ENCODE data around the gene TP53BP1.

TP53BP1 gene

GRCh38 chr15:43488790-43489189 is 4.2 kb downstream of the TP53BP1 start:
- in situ Hi-C loops (cut with MboI; ENCODE audit: low sequenced_read_pairs), result no loop called here

DNA sequence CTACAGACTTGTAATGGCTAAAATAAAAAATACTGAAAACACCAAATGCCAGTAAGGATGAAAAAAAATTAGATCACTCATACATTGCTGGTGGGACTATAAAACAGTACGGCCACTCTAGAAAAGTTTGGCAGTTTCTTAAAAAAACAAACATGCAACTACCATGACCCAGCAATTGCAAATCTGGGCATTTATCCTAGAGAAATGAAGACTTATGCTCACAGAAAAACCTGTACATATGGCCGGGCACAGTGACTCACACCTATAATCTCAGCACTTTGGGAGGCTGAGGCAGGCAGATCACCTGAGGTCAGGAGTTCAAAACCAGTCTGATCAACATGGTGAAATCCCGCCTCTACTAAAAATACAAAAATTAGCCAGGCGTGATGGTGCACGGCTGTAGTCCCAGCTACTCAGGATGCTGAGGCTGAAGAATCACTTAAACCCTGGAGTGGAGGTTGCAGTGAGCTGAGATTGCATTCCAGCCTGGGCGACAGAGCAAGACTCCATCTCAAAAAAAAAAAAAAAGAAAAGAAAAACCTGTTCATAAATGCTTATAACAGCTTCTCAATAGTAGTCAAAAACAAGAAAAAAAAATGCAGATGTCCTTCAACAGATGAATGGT is 5.6 kb downstream of the TP53BP1 start:
- in situ Hi-C loops (cut with MboI; ENCODE audit: low sequenced_read_pairs), result no loop called here

GRCh38 chr15:43484455-43484854 is 8.5 kb downstream of the TP53BP1 start:
- in situ Hi-C loops (cut with MboI; ENCODE audit: low sequenced_read_pairs), result no loop called here

DNA sequence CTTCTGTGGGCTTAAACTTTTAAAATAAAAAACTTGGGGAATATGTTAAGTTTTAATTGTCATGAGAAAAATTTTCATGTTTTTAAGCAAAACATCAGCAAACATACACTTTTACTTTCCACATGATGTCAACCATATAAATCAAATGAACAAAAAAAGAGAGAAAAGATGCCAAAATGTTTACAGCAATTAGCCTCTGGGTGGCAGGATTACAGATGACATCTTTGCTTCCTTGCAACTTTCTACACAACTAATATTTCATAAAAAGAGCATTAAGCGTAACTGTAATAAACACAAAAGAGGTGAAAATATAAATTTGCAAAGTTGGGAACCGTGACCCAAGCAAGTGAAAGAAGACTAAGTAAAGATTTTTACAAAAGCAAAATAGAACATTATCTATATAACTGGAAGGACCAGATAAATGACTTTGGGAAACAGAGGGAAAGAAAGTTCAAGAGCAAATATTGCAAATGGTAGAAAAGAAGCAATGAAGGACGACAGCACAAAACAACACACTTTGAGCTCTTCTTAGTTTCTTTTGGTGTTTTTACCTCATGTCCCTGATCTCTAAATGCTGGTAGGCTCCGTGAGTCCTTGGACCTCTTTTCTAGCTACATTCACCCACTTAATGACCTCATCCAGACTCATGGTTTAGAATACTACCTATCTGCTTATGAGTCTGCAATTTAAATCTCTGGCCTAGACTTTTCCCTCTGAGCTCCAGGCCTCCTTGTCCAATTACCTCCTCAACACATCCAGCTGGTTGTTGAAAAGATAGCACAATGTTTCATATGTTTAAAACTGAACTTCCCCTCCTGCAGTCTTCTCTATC is 9.4 kb downstream of the TP53BP1 start:
- in situ Hi-C loops (cut with MboI; ENCODE audit: low sequenced_read_pairs), result no loop called here

DNA sequence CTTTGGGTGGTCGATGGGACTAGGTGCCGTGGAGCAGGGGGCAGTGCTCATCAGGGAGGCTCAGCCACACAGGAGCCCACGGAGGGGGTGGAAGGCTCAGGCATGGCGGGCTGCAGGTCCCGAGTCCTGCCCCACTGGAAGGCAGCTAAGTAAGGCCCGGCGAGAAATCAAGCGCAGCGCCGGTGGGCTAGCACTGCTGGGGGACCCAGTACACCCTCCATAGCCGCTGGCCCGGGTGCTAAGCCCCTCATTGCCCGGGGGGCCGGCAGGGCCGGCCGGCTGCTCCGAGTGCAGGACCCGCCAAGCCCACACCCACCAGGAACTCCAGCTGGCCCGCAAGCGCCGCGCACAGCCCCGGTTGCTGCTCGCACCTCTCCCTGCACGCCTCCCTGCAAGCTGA is 19.1 kb downstream of the TP53BP1 start:
- in situ Hi-C loops (cut with MboI; ENCODE audit: low sequenced_read_pairs), result no loop called here

DNA sequence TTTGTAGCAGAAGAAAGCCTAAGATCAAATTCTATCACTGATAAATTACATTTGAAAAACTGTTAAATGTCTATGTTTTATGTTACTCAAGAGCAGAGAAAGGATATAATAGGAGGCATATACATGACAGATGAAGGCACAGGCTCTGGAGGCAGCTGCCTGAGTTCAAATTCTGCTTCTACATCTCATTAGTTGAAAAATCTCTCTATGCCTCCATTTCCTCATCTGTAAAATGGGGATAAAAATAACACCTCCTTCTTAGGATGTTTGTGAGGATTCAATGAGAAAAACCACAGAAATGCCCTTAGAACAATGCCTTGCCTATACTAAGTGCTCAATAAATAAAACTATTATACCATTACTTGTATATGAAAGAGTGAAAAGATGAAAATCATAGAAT is 21.0 kb downstream of the TP53BP1 start:
- in situ Hi-C loops (cut with MboI; ENCODE audit: low sequenced_read_pairs), result no loop called here

DNA sequence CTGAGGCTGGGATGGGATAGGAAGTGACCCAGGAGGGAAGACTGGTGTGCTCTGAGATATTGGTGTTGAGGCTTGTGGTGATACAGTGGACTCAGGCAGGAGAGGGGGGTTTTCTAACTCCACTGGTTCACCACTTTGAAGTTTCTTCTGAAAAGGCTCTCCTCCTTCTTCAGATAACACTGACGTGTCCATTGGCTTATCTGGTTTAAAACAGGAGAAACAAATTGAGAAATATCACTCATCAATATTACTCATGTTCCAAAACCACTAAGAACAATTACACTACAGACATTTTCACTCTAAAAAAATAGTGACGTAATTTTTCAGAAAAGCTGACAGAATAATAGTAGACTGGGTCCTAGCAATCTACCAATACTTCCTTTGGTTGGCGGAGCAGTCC is 23.1 kb downstream of the TP53BP1 start:
- in situ Hi-C loops (cut with MboI; ENCODE audit: low sequenced_read_pairs), result no loop called here

DNA sequence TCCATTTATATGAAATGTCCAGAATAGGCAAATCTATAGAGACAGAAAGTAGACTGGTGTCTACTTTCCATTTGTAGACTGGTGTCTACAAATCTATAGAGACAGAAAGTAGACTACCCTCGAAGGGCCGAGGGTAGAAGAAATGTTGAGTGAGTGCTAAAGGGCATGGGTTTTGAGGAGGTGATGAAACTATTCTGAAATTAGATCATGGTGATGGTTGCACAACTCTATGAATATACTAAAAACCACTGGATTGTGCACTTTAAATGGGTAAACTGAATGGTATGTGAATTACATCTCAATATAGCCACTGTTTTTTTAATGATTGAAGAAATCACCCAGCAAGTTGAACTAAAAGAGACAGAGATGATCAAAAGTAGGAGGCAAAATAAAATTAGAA is 27.9 kb downstream of the TP53BP1 start:
- in situ Hi-C loops (cut with MboI; ENCODE audit: low sequenced_read_pairs), result no loop called here

- in situ Hi-C loops (cut with MboI; ENCODE audit: low sequenced_read_pairs), result no loop called here
Measured at GRCh38 chr15:43463998-43464397, 29.0 kb downstream of the TP53BP1 start.

GRCh38 chr15:43463507-43463906 is 29.4 kb downstream of the TP53BP1 start:
- in situ Hi-C loops (cut with MboI; ENCODE audit: low sequenced_read_pairs), result no loop called here

- in situ Hi-C loops (cut with MboI; ENCODE audit: low sequenced_read_pairs), result no loop called here
Measured at GRCh38 chr15:43449981-43450380, 43.0 kb downstream of the TP53BP1 start.

GRCh38 chr15:43446344-43446743 is 46.6 kb downstream of the TP53BP1 start:
- in situ Hi-C loops (cut with MboI; ENCODE audit: low sequenced_read_pairs), result no loop called here

GRCh38 chr15:43441316-43441715 is 51.6 kb downstream of the TP53BP1 start:
- in situ Hi-C loops (cut with MboI; ENCODE audit: low sequenced_read_pairs), result no loop called here

DNA sequence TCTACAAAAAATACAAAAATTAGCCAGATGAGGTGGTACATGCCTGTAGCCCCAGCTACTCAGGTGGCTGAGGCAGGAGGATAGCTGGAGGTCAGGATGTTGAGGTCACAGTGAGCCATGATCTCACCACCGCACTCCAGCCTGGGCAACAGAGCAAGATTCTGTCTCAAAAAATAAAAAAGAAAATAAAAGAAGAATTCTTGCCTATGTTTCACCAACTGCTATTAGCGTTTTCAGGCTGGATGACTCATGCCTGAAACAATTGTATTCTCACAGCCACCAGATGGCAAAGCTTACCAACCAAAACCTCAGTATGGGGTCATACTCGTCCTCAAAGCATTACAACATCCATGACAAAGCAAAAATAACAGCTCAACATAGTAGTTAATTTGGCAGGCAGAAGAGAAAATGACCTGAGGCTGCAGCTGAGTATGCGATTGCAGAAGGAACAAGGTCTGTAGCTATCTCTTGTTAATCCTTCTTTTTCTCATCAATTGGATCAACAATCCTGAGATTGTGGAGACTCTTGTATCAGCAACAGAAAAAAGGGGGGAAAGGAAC is 52.2 kb downstream of the TP53BP1 start:
- in situ Hi-C loops (cut with MboI; ENCODE audit: low sequenced_read_pairs), result no loop called here

- in situ Hi-C loops (cut with MboI; ENCODE audit: low sequenced_read_pairs), result loop anchor here (10.0 kb wide), 1 partner anchor 54 kb away; no protein-coding TSS in a partner anchor
Measured at GRCh38 chr15:43439268-43439667, 53.7 kb downstream of the TP53BP1 start.

DNA sequence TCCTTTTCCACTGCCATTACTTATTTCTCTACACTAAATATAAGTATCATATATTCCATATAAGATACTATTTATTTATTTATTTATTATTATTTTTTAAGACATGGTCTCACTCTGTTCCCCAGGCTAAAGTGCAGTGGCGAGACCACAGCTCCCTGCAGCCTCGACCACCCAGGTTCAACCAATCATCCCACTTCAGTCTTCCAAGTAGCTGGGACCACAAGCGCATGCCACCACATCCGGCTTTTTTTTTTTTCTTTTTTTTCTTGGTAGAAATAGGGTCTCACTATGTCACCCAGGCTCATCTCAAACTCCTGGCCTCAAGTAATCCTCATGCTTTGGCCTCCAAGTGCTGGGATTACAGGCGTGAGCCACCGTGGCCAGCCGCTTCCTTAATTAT is 56.6 kb downstream of the TP53BP1 start:
- in situ Hi-C loops (cut with MboI; ENCODE audit: low sequenced_read_pairs), result loop anchor here (10.0 kb wide), 1 partner anchor 52 kb away; no protein-coding TSS in a partner anchor

- in situ Hi-C loops (cut with MboI; ENCODE audit: low sequenced_read_pairs), result loop anchor here (10.0 kb wide), 1 partner anchor 50 kb away; no protein-coding TSS in a partner anchor
Measured at GRCh38 chr15:43434446-43434845, 58.5 kb downstream of the TP53BP1 start.

DNA sequence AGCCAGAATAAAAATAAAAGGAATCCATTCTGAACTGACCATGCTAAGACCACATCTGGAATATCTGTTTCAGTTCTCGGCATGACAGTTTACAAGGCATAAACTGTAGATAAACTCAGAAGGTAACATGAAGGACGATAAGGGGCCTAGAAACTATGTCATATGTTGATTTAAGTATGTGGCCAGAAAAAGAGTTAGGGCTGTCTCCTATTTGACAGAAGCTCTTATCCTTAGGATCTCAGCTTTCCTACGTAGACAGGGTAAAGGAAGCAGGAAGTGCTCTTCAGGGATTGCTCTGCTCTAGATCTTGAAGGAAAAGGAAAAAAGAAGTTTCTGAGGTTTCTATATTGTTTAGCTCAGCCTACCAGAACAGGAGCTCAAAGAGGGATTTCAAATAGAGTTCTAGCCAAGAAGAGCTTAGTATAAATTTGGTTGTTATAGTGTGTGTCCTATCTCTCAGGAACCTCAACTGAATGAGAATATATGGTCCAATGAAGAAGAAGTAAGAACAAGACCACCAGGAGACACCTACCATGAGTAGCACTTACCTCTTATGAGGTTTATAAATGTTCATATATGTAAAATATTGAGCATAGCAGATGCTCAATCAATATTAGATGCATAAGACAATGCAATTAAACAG is 59.2 kb downstream of the TP53BP1 start:
- in situ Hi-C loops (cut with MboI; ENCODE audit: low sequenced_read_pairs), result loop anchor here (10.0 kb wide), 1 partner anchor 49 kb away; no protein-coding TSS in a partner anchor

DNA sequence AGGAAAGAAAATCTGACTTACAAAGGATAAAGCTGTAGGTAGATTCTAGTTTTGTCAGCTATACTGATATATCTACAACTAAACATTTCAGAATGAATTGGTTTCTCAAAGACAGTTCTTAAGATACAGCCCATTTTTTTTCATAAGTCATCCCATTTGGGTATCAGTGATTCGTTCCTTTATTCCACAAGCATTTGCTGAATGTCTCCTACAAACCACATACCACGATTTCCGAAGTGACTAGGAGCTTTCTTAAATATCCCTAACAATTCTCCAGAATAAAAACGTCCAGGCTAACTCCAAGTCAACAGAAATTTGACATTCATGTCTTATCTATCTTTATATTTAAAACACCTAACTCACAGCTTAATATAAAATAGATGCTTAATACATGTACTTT is 59.8 kb downstream of the TP53BP1 start:
- in situ Hi-C loops (cut with MboI; ENCODE audit: low sequenced_read_pairs), result loop anchor here (10.0 kb wide), 1 partner anchor 48 kb away; no protein-coding TSS in a partner anchor

DNA sequence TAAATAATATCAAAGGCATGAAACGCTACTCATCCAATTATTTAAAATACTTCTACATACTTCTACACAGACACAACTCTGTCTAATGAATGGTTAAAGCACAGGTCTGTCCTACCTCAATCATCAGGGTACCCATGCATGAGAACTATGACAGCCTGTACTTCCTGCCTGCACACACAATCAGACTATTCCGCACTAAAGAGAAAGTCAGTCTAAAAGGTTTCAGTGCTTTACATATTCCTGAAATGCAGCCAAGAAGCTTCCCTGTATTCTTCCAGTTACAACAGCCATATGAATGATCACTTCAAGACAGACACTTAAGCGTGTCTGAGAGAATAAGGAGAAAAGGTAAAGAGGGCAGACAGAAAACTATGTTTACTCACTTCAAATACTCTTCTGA is 63.3 kb downstream of the TP53BP1 start:
- in situ Hi-C loops (cut with MboI; ENCODE audit: low sequenced_read_pairs), result loop anchor here (10.0 kb wide), 1 partner anchor 45 kb away; no protein-coding TSS in a partner anchor

DNA sequence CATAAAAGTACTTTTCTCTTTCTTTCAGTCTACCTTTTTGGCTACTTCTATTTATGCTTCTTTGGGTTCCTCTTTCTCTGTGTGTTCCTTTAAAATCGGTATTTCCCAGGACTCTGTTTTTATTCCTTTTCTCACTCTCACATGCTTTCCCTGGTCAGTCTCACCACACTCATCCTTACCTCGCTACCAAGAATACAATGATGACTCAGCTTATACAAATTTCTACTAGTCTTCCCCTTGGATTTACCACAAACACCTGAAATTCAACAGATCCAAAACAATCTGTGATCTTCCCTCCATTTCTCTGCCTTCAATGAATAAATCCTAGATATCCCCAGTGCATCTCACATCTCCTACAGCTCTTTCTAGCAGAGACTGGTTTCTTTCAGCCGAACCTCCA is 69.2 kb downstream of the TP53BP1 start:
- in situ Hi-C loops (cut with MboI; ENCODE audit: low sequenced_read_pairs), result no loop called here

Data from HL-60/S4 treated with retinoic acid at 250 ng/mL for 4 days and 3 days (cell line).